H54 (cell line): ENCODE results near the gene TGFA.

Source experiments
- DNase-seq: peaks from one replicate; pipeline ENCODE4 v3.0.0; 2011; ENCODE audit warnings: low spot score, mixed read lengths; ENCODE audit not compliant: insufficient read length
- FAIRE-seq: peaks from 3 replicates; lab custom pipeline; 2011; peaks lifted over from hg19 to GRCh38; lab: Jason Lieb, UNC
- POLR2A ChIP-seq: IDR thresholded peaks from 2 replicates; pipeline ENCODE4 v1.6.1; 2011; ENCODE audit warnings: low read depth, mild to moderate bottlenecking, low read length

The TGFA gene

GRCh38 chr2:70523996-70524965 is 29.3 kb downstream of the TGFA start:
- FAIRE-seq (peak; percentile 90), DNase-seq (peak; percentile 90)
- TF ChIP-seq POLR2A, result no peak

GRCh38 chr2:70523672-70523995 is 30.0 kb downstream of the TGFA start:
- no peak for TF ChIP-seq POLR2A

GRCh38 chr2:70522627-70523026 is 31.0 kb downstream of the TGFA start:
- FAIRE-seq, result no peak

More at GRCh38 chr2:70523672-70523995, 30.0 kb downstream of the TGFA start:
- no peak for FAIRE-seq
- no peak for DNase-seq

GRCh38 chr2:70520825-70521224 is 32.8 kb downstream of the TGFA start:
- FAIRE-seq (no peak), DNase-seq (no peak)
- TF ChIP-seq POLR2A, result no peak

More at GRCh38 chr2:70522627-70523026, 31.0 kb downstream of the TGFA start:
- DNase-seq, result no peak
- no peak for TF ChIP-seq POLR2A

GRCh38 chr2:70519453-70519852 is 34.2 kb downstream of the TGFA start:
- TF ChIP-seq POLR2A, result no peak
- DNase-seq (no peak), FAIRE-seq (no peak)

GRCh38 chr2:70518557-70518956 is 35.1 kb downstream of the TGFA start:
- DNase-seq, result no peak
- no peak for TF ChIP-seq POLR2A
- no peak for FAIRE-seq

GRCh38 chr2:70517804-70518203 is 35.8 kb downstream of the TGFA start:
- TF ChIP-seq POLR2A, result no peak
- DNase-seq (no peak), FAIRE-seq (no peak)

- TF ChIP-seq POLR2A, result no peak
- peak; percentile 43 for DNase-seq
- FAIRE-seq, result peak; percentile 11
These were observed 37.0 kb downstream of the TGFA start for GRCh38 chr2:70516596-70516995.

- FAIRE-seq (no peak), DNase-seq (no peak)
- TF ChIP-seq POLR2A, result no peak
These were observed 37.7 kb downstream of the TGFA start for GRCh38 chr2:70515938-70516337.

- no peak for TF ChIP-seq POLR2A
- FAIRE-seq, result no peak
- no peak for DNase-seq
These were observed 39.0 kb downstream of the TGFA start for GRCh38 chr2:70514612-70515055.

GRCh38 chr2:70513738-70514137 is 39.9 kb downstream of the TGFA start:
- FAIRE-seq, result no peak
- no peak for DNase-seq
- no peak for TF ChIP-seq POLR2A

- no peak for TF ChIP-seq POLR2A
- FAIRE-seq, result no peak
These were observed 41.5 kb downstream of the TGFA start for GRCh38 chr2:70511971-70512729.

GRCh38 chr2:70510313-70510712 is 43.3 kb downstream of the TGFA start:
- FAIRE-seq, result no peak
- no peak for TF ChIP-seq POLR2A
- DNase-seq, result no peak

More at GRCh38 chr2:70511971-70512729, 41.5 kb downstream of the TGFA start:
- DNase-seq, result no peak

- no peak for TF ChIP-seq POLR2A
- DNase-seq (no peak), FAIRE-seq (no peak)
These were observed 44.1 kb downstream of the TGFA start for GRCh38 chr2:70509565-70509964.
